Activated CD8-positive, alpha-beta memory T cell treated with anti-CD3 and anti-CD28 coated beads, Interleukin-2, amount 50 U/mL, for 48 hours (primary cell): Measurements from ENCODE around the gene LAPTM5.

ENCODE experiments used
- DNase-seq: peaks from one replicate; pipeline ENCODE4 v3.0.0-alpha.2; 2020

LAPTM5 gene

GRCh38 chr1:30741239-30741894, 16.2 kb downstream of the LAPTM5 start:
- no peak for DNase-seq

DNA sequence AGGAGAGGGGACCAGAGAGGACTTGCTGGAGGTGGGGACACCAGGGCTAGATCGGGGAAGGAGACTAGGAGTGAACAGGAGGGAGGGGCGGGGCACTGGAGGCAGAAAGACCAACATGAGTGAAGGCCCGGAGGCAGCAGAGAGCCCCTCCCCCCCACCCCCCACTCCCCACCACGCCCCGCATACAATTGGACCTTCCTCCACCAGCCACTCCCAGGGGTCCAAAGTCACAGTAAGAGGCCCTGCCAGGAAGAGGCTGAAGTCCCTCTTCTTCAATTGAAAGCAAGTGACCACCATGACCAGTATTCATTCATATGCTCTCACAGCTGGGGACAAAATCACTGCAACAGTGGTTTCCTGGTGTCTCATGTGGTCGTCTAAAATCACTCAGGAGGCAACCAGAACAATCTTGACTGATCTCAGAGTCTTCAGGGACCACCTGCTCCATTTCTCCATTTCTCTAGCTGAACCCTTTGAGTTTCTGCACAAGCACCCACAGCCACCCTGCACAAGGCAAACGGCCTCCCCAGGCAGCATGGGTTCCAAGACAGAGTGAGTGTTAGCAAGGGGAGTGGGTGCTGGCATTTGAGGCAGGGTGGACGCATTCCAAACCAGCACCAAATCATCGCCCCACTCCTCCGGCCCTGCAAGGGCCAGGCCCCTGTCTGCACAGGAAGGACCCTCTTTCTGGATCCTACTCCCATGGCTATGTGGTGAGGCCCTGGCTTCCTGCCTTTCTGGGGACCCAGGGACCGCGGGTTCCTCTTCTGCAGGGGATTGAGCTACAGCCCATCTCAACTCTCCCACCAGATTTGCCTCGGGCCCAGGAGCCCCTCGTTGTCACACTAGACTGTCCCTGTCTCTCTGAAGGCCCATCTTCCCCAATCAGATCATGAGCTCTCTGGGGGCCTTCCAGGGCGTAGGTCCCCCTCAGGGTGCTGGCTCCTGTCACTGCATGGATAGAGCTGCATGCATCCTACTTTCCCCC, 17.0 kb downstream of the LAPTM5 start:
- no peak for DNase-seq

- DNase-seq = no peak
Observed at GRCh38 chr1:30739601-30740000, 18.0 kb downstream of the LAPTM5 start.

- no peak for DNase-seq
Observed at GRCh38 chr1:30738715-30739559, 18.6 kb downstream of the LAPTM5 start.

- DNase-seq = no peak
Observed at GRCh38 chr1:30738040-30738714, 19.4 kb downstream of the LAPTM5 start.

GRCh38 chr1:30737357-30738039, 20.1 kb downstream of the LAPTM5 start:
- DNase-seq = no peak

DNA sequence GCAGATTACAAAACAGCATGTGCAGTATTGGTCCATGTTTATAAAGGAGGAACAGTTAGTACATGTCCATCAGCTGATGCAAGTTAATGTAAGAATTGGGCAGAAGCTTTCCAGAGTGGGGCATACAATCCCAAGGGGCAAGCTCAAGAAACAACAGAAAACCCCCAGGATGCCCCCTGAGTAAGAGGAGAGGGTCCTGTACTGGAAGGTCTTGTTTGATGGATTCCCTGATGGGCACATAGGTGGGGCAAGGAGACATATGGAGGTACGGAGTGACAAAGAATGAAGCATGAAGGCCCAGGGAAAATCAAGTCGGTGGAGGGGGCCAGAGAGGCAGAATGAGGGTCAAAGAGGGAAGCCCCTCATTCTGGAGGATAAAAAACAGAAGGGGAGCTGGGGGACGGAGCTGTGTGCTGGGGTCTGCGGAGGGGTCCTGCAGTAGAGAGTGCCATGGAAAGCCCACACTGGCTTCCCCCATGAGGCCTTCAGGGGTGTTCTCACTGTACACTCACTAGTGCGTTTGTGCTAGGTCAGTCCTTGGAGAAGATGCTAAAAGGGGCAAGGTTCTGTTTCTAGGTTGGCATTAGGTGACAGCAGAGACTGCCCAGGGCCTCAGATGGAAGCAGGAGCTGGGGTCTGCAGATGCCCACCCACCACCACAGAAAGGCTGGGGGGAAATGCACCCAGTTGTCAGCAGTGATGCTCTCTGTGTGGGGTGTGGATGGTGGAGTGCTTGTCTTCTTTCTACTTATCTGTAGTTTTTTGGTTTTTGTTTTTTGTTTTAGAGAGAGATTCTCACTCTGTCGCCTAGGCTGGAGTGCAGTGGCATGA, 21.7 kb downstream of the LAPTM5 start:
- DNase-seq = no peak

DNA sequence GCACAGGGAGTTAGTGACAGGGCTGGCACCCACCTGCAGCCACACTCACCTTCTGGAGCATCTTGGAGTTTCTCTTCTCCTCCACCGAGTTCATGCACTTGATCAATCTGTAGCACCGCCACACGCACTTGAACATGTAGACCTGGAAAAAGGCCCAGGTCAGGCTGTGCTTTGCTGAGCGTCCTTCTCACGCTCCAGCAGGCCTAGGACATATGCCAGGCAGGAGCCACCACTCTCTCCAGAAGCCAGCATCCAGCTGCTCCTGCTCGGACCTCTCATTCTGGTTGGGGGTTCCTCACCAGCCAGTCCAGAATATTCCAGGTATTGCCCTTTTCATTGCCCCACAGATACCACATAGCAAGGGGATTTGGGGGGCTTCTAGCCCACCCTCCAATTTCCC, 22.4 kb downstream of the LAPTM5 start:
- DNase-seq = no peak

DNA sequence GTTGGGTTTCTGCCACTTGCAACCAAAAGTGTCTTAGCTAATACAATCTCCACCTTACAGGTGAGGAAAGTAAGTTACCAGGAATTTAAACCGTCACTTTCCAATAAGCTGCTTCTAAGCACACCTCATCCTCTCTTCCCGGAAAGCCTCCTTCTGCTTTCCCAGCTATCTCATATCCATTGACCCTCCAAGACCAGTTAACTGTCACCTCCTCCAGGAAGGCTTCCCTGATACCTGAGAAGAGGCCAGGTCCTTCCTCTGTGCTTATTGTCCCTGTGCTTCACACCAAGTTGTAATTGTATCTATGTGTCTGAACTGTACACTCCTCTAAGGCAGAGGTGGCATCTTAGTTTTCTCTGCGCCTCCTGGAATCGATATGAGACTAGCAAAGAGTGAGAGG, 23.0 kb downstream of the LAPTM5 start:
- no peak for DNase-seq

DNA sequence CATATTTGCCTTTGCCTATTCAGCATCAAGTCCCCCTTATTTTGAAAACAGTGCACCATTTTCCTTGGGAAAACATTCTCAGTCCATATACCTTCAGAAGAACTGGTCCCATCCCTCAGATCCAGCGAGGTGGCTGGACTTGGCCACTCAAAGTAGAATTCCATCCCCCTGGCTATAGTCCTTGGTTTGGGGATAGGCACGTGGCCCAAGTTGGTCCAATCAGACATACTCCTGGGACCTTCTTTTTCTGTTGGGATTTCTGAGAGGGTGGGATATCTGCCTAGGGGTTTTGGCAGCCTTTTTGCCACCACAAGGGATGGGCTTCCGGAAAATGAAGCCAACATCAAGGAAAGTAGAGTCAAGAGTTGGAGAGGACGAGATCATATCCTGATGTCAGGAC, 23.5 kb downstream of the LAPTM5 start:
- DNase-seq = no peak

GRCh38 chr1:30733493-30733892, 24.1 kb downstream of the LAPTM5 start:
- DNase-seq = no peak

DNA sequence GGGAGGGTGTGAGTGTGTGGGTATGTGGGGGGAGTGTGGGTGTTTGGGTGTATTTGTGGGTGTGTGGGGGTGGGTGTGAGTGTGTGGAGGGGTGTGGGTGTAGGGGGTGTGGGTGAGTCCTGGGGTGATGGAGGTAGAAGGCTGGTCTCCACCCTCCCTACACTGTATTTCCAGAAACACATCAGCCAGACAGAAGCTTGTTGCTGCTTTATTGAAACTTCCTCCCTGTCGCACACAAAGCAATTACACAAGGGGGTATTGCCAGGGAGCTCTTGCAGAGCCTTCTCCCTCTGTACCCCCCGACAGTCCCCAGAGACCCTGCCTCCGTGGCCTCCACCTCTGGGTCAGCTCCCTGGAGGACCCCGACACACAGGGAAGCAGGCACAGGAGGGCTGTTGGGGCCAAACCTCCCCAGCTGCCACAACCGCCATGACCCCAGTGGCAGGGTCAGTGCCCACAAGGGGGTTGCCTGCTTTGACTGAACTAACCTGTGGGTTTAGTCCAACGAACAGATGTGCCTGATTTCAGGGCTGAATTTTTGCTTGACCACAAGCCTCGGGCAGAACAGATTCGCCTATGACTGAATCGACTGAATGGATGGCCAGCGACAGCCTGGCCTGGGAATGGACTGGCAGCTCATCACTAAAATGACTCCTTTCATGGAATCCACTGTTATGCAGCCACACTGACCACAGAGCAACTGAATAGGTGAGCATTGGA, 25.1 kb downstream of the LAPTM5 start:
- DNase-seq = no peak

DNA sequence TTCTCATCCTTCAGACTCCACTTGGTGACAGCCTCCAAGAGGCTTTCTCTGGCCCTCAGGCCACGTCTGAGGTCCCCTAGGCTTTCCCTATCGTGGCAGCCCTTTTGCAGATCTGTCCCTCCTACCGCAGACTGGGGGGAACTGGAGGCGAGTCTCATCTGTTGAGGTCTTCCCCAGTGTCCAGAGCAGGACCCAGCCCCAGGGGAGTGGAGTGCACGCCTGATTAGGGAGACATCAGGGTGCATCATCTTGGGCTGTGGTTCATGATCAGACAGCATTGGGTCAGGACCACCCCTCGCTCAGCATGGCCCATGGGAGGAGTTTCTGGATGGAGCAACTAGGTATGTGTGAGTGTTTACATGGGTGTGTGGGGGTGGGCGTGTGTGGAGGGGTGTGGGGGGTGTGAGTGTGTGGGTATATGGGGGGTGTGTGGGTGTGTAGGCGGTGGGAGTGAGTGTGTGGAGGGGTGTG, 25.7 kb downstream of the LAPTM5 start:
- DNase-seq = no peak

GRCh38 chr1:30731109-30731805, 26.3 kb downstream of the LAPTM5 start:
- DNase-seq = no peak

- DNase-seq = no peak
Observed at GRCh38 chr1:30730346-30731108, 27.0 kb downstream of the LAPTM5 start.

- no peak for DNase-seq
Observed at GRCh38 chr1:30729901-30730300, 27.7 kb downstream of the LAPTM5 start.

- DNase-seq = no peak
Observed at GRCh38 chr1:30728832-30729638, 28.5 kb downstream of the LAPTM5 start.

- DNase-seq = no peak
Observed at GRCh38 chr1:30728340-30728739, 29.2 kb downstream of the LAPTM5 start.
